ENCODE measurements around the gene ATP10D. TPM values are rescaled to one million over a fixed set of nuclear protein-coding genes. Genes with fewer than 3 reads are reported as not detected.
A peak's percentile ranks its signal among the peaks of the same experiment; 100 is the strongest.
"Not testable (repeated sequence)": the region's sequence is repeated elsewhere in the genome, so short reads cannot be mapped to it uniquely, and the experiment has no call there.

Gene ATP10D
- polyA plus RNA-seq, 3 donors from 2014 or later, result 13.5 to 23.9 (median 16.8) TPM

GRCh38 chr4:47550899-47551548 lies 65.9 kb downstream of the ATP10D start:
- peak overlapping the region in 1 of 6 donors; percentile 12 for H3K27ac Mint-ChIP-seq
- DNase-seq, result no peak
- no peak overlapping the region for H3K4me3 Mint-ChIP-seq
- peaks cover 0 to 4% (median 0%) of the 10 kb centered on the region in 3 donors for H3K27me3 Mint-ChIP-seq (ENCODE audit: low read depth in 3 of 3)
- no peaks in the 10 kb centered on the region for H3K9me3 Mint-ChIP-seq
- peaks cover 0 to 13% of the 10 kb centered on the region in 2 donors for H3K4me1 Mint-ChIP-seq
- peaks cover 43 to 58% (median 50%) of the 10 kb centered on the region in 3 donors for H3K36me3 Mint-ChIP-seq

DNA sequence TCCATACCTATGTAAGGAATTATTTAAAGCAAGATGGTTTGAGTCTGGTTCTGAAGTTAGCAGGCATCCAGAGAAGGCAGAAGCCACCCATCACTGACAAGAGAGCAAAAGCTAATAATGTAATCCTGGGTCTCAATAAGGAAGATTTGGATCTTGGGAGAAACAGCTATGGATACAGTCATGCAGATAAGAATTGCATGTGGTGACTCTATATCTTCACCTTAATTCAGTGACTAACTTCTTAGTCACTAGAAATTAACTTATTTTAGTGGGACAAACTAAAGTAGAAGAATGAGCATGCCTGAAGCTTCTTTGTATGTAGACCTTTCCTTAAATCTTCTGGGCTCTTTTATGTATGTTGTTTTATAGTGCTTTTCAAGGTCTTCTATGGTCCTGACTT lies 66.6 kb downstream of the ATP10D start:
- H3K36me3 Mint-ChIP-seq, result peaks cover 36 to 51% (median 45%) of the 10 kb centered on the region in 3 donors
- peak overlapping the region in 1 of 6 donors; percentile 40 for H3K27ac Mint-ChIP-seq
- no peak for DNase-seq
- H3K27me3 Mint-ChIP-seq (ENCODE audit: low read depth in 3 of 3), result peaks cover 0 to 4% (median 0%) of the 10 kb centered on the region in 3 donors
- no peaks in the 10 kb centered on the region for H3K9me3 Mint-ChIP-seq
- H3K4me1 Mint-ChIP-seq, result peaks cover 0 to 13% of the 10 kb centered on the region in 2 donors
- H3K4me3 Mint-ChIP-seq, result no peak overlapping the region

- Mint-ChIP-seq H3K4me3 (no peak overlapping the region), H3K27me3 (ENCODE audit: low read depth in 3 of 3) (peaks cover 0 to 4% (median 0%) of the 10 kb centered on the region in 3 donors), H3K9me3 (no peaks in the 10 kb centered on the region), H3K27ac (peak overlapping the region in 1 of 6 donors; percentile 75), H3K4me1 (peaks cover 0 to 13% of the 10 kb centered on the region in 2 donors), H3K36me3 (peaks cover 20 to 42% (median 39%) of the 10 kb centered on the region in 3 donors)
- no peak for DNase-seq
Observed at GRCh38 chr4:47553329-47554125, 68.5 kb downstream of the ATP10D start.

DNA sequence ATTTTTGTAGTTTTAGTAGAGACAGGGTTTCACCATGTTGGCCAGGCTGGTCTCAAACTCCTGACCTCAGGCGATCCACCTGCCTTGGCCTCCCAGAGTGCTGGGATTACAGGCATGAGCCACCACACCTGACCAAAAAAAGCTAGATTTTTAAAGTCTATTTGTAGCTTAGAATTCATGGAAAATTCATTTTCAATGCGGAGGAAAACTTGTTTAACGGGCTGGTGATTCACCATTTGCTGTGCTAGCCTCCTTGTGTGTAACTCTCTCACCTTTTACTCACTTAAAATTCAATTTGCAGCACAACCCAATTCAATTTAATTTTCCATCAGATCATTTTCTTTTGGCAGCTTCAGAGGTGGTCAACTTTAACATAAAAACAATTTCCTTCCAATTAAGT lies 70.8 kb downstream of the ATP10D start:
- Mint-ChIP-seq H3K36me3 (peaks cover 13 to 40% (median 35%) of the 10 kb centered on the region in 3 donors), H3K4me1 (peaks cover 0 to 11% of the 10 kb centered on the region in 2 donors)
- H3K4me3 Mint-ChIP-seq; H3K27me3 Mint-ChIP-seq (ENCODE audit: low read depth in 3 of 3); H3K9me3 Mint-ChIP-seq; H3K27ac Mint-ChIP-seq; DNase-seq: not testable (repeated sequence)

DNA sequence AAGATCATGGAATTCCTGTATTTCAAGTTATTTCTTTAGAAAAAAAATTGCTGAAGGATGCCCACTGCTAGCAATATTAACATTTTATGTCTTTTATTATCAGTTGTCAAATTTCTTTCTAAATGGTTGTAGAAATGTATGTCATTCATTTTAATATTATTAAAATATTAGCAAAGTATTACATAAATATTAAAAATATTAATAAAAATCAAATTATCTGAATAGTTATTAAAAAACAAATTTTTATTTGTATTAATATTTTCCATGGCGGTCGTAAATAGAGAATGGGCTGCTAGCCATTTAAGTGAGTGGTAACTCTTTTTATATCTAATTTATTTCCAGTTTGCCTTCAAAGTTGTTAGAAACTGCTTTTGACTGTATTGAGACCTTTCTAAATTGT lies 72.2 kb downstream of the ATP10D start:
- DNase-seq, result no peak
- no peak overlapping the region for H3K4me3 Mint-ChIP-seq
- H3K27ac Mint-ChIP-seq, result no peak overlapping the region
- peaks cover 2 to 10% of the 10 kb centered on the region in 2 donors for H3K4me1 Mint-ChIP-seq
- no peaks in the 10 kb centered on the region for H3K9me3 Mint-ChIP-seq
- H3K36me3 Mint-ChIP-seq, result peaks cover 9 to 37% (median 37%) of the 10 kb centered on the region in 3 donors
- peaks cover 0 to 2% (median 0%) of the 10 kb centered on the region in 3 donors for H3K27me3 Mint-ChIP-seq (ENCODE audit: low read depth in 3 of 3)

DNA sequence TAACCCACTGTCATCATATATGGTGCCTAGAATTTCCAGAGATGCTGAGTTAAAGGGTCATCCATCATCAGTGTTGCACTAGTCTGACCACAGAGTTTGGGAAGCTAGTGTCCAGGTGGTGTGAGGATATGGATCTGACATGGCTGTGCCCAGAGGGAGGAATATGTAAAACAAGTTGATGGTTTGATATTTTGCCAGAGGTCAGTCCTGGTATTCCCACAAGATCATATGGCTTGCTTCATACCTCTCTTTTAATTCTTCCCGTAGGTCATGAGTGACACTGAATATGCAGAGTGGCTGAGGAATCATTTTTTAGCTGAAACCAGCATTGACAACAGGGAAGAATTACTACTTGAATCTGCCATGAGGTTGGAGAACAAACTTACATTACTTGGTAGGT lies 75.6 kb downstream of the ATP10D start:
- Mint-ChIP-seq H3K4me3 (no peak overlapping the region), H3K9me3 (no peaks in the 10 kb centered on the region), H3K4me1 (peaks cover 11 to 24% of the 10 kb centered on the region in 2 donors), H3K27ac (no peak overlapping the region), H3K27me3 (ENCODE audit: low read depth in 3 of 3) (peaks cover 0 to 2% (median 0%) of the 10 kb centered on the region in 3 donors), H3K36me3 (peaks cover 8 to 34% (median 33%) of the 10 kb centered on the region in 3 donors)
- no peak for DNase-seq

- Mint-ChIP-seq H3K27ac (no peak overlapping the region), H3K4me3 (no peak overlapping the region), H3K4me1 (peaks cover 11 to 24% of the 10 kb centered on the region in 2 donors), H3K27me3 (ENCODE audit: low read depth in 3 of 3) (no peaks in the 10 kb centered on the region), H3K9me3 (no peaks in the 10 kb centered on the region), H3K36me3 (peaks cover 8 to 35% (median 33%) of the 10 kb centered on the region in 3 donors)
- DNase-seq, result no peak
Observed at GRCh38 chr4:47561331-47561730, 76.3 kb downstream of the ATP10D start.

DNA sequence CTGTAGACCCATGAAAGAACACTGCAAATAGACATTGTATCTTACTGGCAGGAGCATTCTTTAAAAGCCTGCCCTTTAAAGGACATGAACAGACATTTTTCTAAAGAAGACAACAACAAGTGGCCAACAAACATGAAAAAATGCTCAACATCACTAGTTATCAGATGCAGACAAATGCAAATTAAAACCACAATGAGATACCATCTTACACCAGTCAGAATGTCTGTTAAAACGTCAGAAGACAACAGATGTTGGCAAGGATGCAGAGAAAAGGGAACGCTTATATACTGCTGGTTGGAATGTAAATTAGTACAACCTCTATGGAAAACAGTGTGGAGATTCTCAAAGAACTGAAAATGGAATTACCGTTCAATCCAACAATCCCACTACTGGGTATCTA lies 77.2 kb downstream of the ATP10D start:
- DNase-seq, result peak in 1 of 3 donors; percentile 2
- Mint-ChIP-seq H3K9me3 (no peaks in the 10 kb centered on the region), H3K4me3 (no peak overlapping the region), H3K4me1 (peaks cover 11 to 24% of the 10 kb centered on the region in 2 donors), H3K27ac (peak overlapping the region in 2 of 6 donors; percentile 51 to 69), H3K27me3 (ENCODE audit: low read depth in 3 of 3) (no peaks in the 10 kb centered on the region), H3K36me3 (peaks cover 8 to 39% (median 38%) of the 10 kb centered on the region in 3 donors)

- H3K27ac Mint-ChIP-seq, result no peak overlapping the region
- peaks cover 11 to 23% of the 10 kb centered on the region in 2 donors for H3K4me1 Mint-ChIP-seq
- DNase-seq, result no peak
- no peaks in the 10 kb centered on the region for H3K9me3 Mint-ChIP-seq
- H3K36me3 Mint-ChIP-seq, result peaks cover 21 to 42% (median 29%) of the 10 kb centered on the region in 3 donors
- peaks cover 0 to 1% (median 0%) of the 10 kb centered on the region in 3 donors for H3K27me3 Mint-ChIP-seq (ENCODE audit: low read depth in 3 of 3)
- no peak overlapping the region for H3K4me3 Mint-ChIP-seq
Observed at GRCh38 chr4:47566566-47566965, 81.5 kb downstream of the ATP10D start.

DNA sequence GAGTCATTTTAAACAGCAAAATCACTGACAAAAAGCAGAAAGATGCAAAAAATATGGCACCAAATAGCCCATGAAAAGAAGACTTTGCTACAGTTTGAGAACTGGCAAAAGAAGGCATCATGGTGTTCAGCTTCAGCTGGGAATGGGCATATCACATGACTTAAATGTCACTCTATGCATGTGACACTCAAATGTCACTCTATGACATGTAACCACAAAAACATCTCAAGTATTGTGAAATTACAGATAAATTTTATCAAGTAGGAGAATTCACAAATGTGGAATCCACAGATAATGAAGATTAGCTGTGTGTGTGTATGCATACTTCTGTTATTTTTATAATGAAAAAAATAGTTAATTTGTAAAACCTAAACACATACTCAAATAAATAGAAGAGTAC lies 81.9 kb downstream of the ATP10D start:
- no peak overlapping the region for H3K4me3 Mint-ChIP-seq
- H3K27ac Mint-ChIP-seq, result no peak overlapping the region
- peaks cover 0 to 1% (median 0%) of the 10 kb centered on the region in 3 donors for H3K27me3 Mint-ChIP-seq (ENCODE audit: low read depth in 3 of 3)
- DNase-seq, result no peak
- peaks cover 25 to 41% (median 32%) of the 10 kb centered on the region in 3 donors for H3K36me3 Mint-ChIP-seq
- H3K9me3 Mint-ChIP-seq, result no peaks in the 10 kb centered on the region
- H3K4me1 Mint-ChIP-seq, result peaks cover 11 to 19% of the 10 kb centered on the region in 2 donors

DNA sequence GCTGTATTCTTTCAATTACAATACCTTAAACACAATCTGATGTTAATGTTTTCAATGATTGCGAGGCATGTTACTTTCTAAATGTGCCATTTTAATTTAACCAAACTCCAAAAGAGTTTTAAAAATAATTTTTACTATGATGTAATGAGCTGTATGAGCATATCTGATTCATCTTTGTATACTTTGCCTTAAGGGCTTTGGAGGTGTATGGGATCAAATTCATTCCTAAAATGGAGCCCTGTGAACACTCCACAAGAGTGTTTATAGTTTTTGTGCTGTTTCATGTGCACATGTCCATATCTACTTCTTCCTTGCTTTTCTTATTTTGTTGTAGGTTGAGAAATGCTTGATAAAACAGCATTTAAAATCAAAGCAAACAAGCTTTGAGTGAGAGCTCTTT lies 82.4 kb downstream of the ATP10D start:
- peaks cover 7 to 13% of the 10 kb centered on the region in 2 donors for H3K4me1 Mint-ChIP-seq
- H3K27me3 Mint-ChIP-seq (ENCODE audit: low read depth in 3 of 3), result peaks cover 0 to 1% (median 0%) of the 10 kb centered on the region in 3 donors
- no peak for DNase-seq
- peaks cover 31 to 47% (median 37%) of the 10 kb centered on the region in 3 donors for H3K36me3 Mint-ChIP-seq
- H3K4me3 Mint-ChIP-seq, result no peak overlapping the region
- no peaks in the 10 kb centered on the region for H3K9me3 Mint-ChIP-seq
- H3K27ac Mint-ChIP-seq, result no peak overlapping the region

- Mint-ChIP-seq H3K27ac (no peak overlapping the region), H3K27me3 (ENCODE audit: low read depth in 3 of 3) (peaks cover 0 to 1% (median 0%) of the 10 kb centered on the region in 3 donors), H3K4me3 (no peak overlapping the region), H3K9me3 (no peaks in the 10 kb centered on the region), H3K4me1 (no peaks in the 10 kb centered on the region), H3K36me3 (peaks cover 41 to 67% (median 55%) of the 10 kb centered on the region in 3 donors)
- DNase-seq, result no peak
Observed at GRCh38 chr4:47570816-47571215, 85.7 kb downstream of the ATP10D start.

GRCh38 chr4:47572981-47573380 lies 87.9 kb downstream of the ATP10D start:
- no peaks in the 10 kb centered on the region for H3K9me3 Mint-ChIP-seq
- no peak overlapping the region for H3K4me3 Mint-ChIP-seq
- no peak for DNase-seq
- H3K4me1 Mint-ChIP-seq, result no peaks in the 10 kb centered on the region
- H3K36me3 Mint-ChIP-seq, result peaks cover 55 to 73% (median 64%) of the 10 kb centered on the region in 3 donors
- no peak overlapping the region for H3K27ac Mint-ChIP-seq
- H3K27me3 Mint-ChIP-seq (ENCODE audit: low read depth in 3 of 3), result peaks cover 0 to 1% (median 0%) of the 10 kb centered on the region in 3 donors

Data from immature natural killer cell (primary cell).